Heart right ventricle (tissue), 16 donors: ENCODE results near the gene ZNF227. TPM values are rescaled to one million over a fixed set of nuclear protein-coding genes. Genes with fewer than 3 reads are reported as not detected.
"Not testable (repeated sequence)": the region's sequence is repeated elsewhere in the genome, so short reads cannot be mapped to it uniquely, and the experiment has no call there.

ENCODE experiments used
- ATAC-seq, 8 donors: fragments of 200-7000 bp; cut with Tn5 transposase; one replicate each; pipeline ENCODE4 v1.9.1; 2020; ENCODE audit warnings: mild to moderate bottlenecking in 8 of 8, moderate library complexity in 8 of 8, moderate number of reproducible peaks in 1 of 8
- DNase-seq, 2 donors: peaks; one replicate each; pipeline ENCODE4 v3.0.0-alpha.2; 2020
- H3K27ac ChIP-seq, 10 donors: fragments of 200-600 bp; sonication (generic) in 2 of 10; one replicate each; pipeline versions ENCODE4 v1.5.0 to v1.8.0; 2020 to 2022; ENCODE audit warnings: mild to moderate bottlenecking in 3 of 10
- H3K27me3 ChIP-seq, 7 donors: fragments of 200-600 bp; one replicate each; pipeline ENCODE4 v1.8.0; 2021 to 2022; ENCODE audit warnings: mild to moderate bottlenecking in 2 of 7
- H3K36me3 ChIP-seq, 9 donors: fragments of 200-600 bp; sonication (generic) in 1 of 9; one replicate each; pipeline versions ENCODE4 v1.5.0 to v1.8.0; 2020 to 2022; ENCODE audit warnings: mild to moderate bottlenecking in 2 of 9
- H3K4me1 ChIP-seq, 9 donors: fragments of 200-600 bp; sonication (generic) in 1 of 9; one replicate each; pipeline versions ENCODE4 v1.5.0 to v1.8.0; 2020 to 2022; ENCODE audit warnings: mild to moderate bottlenecking in 4 of 9
- H3K4me3 ChIP-seq, 10 donors: fragments of 200-600 bp; sonication (generic) in 2 of 10; one replicate each; pipeline versions ENCODE4 v1.5.0 to v1.8.0; 2020 to 2022; ENCODE audit warnings: mild to moderate bottlenecking in 7 of 10, moderate library complexity in 2 of 10
- H3K9me3 ChIP-seq, 11 donors: fragments of 200-600 bp in 10 of 11; sonication (generic) in 2 of 11; one replicate each; pipeline versions ENCODE4 v1.5.0 to v1.8.0; 2013 to 2022; ENCODE audit warnings: mild to moderate bottlenecking in 2 of 11, control low read depth in 1 of 11, moderate library complexity in 1 of 11
- WGBS, 2 donors: extraction: QIAGEN DNeasy Blood & Tissue Kit; methylation state at CpG; one replicate each; pipeline ENCODE4 v1.1.7; 2013; ENCODE audit warnings: inconsistent platforms in 1 of 2; 5-methylcytosine and 5-hydroxymethylcytosine counted together
- intact Hi-C, 10 donors: fragments of 100-400 bp; cut with DNase I; formaldehyde crosslinking; loops; one replicate each; pipeline versions ENCODE4 v1.11.1 to v1.14.2; 2022
- polyA plus RNA-seq, 2 donors: library from polyadenylated mRNA; stranded (reverse); fragments of 200-250 nt; gene quantifications; one replicate each; pipeline ENCODE4 v1.2.3, GENCODE V29; 2013
- total RNA-seq, 10 donors: library from RNA; stranded (reverse); fragmentation: NEBNext Ultra II Directional in 3 of 10; extraction: Animal tissue kit (Norgen Biotek cat#: 25700) in 3 of 10; gene quantifications; one replicate each; pipeline versions ENCODE4 v1.2.1 to v1.2.4, GENCODE V29; 2021 to 2023
- TF ChIP-seq, protein P1 (sequence below), 9 donors: fragments of 200-600 bp; sonication (generic) in 2 of 9; IDR thresholded peaks; one replicate each; pipeline versions ENCODE4 v1.5.0 to v1.8.0; 2021 to 2022; ENCODE audit warnings: antibody characterized with exemption in 9 of 9, mild to moderate bottlenecking in 5 of 9, moderate library complexity in 1 of 9
- donor health status: Arrhythmogenic right ventricular cardiomyopathy.
- donor health status: ischemic (EF 13 %, LVEDD 7.1; RV severe dilation, severe dysfunction).
- donor health status: healthy with polysubstance abuse.
- donor health status: DM: no; HTN: yes; CAD: no.
- donor health status: DM: no; HTN: no; CAD: no.
- donor health status: ischemic (EF 25% LVEDD 6.9; RV normal size, moderate dysfunction).
- donor health status: ischemic (EF 25% LVEDD 5.7; RV mildly dilated, moderate dysfunction).
- donor health status: healthy.
- donor health status: DM: yes; HTN: yes; CAD: no.
- donor health status: Ischemic cardiomyopathy.
- donor health status: ischemic (EF 35%, LVEDD 5.7; RV mildly dilated, moderate dysfunction).
- donor health status: nonischemic (EF 11% LVEDD 7.7; RV severe dilation, severe dysfunction).
- donor health status: DM: yes; HTN: yes; CAD: no.
- donor health status: PGD.
- donor health status: ischemic (EF 29% LVEDD 5.4; RV normal size, mild dysfunction).
- donor health status: nonischemic (EF 23%, LVEDD 6.1; RV moderate dilation, normal function).

Gene ZNF227
- total and polyA plus RNA-seq, 12 donors: 4.0 to 18.1 (median 12.5) TPM

DNA sequence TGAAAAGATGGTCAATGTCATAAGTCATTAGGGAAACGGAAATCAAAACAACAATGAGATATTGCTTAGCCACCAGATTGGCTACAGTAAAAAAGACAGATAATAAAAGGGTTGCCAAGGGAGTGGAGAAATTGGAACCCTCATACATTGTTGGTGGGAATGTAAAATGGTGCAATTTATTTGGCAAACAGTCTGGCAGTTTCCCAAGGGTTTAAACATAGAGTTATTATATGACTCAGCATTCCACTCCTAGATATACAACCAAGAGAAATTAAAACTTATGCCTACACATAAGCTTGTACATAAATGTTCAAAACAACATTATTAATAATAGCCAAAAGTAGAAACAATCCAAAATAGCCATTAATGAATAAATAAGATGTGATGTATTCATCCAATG, 9.9 kb upstream of the ZNF227 start:
- Histone ChIP-seq H3K4me1 (no peaks in the 10 kb centered on the region), H3K27me3 (peaks cover 0 to 5% (median 0%) of the 10 kb centered on the region in 7 donors), H3K27ac (no peak overlapping the region), H3K36me3 (no peaks in the 10 kb centered on the region), H3K4me3 (no peak overlapping the region), H3K9me3 (peaks cover 0 to 47% (median 0%) of the 10 kb centered on the region in 11 donors)
- no peak for ATAC-seq
- intact Hi-C loops: no loop called here
- 79 to 80% methylated on average over 1 of the region's 1 CpG for WGBS, 2 donors
- TF ChIP-seq, protein P1, sequence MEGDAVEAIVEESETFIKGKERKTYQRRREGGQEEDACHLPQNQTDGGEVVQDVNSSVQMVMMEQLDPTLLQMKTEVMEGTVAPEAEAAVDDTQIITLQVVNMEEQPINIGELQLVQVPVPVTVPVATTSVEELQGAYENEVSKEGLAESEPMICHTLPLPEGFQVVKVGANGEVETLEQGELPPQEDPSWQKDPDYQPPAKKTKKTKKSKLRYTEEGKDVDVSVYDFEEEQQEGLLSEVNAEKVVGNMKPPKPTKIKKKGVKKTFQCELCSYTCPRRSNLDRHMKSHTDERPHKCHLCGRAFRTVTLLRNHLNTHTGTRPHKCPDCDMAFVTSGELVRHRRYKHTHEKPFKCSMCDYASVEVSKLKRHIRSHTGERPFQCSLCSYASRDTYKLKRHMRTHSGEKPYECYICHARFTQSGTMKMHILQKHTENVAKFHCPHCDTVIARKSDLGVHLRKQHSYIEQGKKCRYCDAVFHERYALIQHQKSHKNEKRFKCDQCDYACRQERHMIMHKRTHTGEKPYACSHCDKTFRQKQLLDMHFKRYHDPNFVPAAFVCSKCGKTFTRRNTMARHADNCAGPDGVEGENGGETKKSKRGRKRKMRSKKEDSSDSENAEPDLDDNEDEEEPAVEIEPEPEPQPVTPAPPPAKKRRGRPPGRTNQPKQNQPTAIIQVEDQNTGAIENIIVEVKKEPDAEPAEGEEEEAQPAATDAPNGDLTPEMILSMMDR (IDR thresholded peaks at IDR 0.05): no peak
- DNase-seq: no peak

DNA sequence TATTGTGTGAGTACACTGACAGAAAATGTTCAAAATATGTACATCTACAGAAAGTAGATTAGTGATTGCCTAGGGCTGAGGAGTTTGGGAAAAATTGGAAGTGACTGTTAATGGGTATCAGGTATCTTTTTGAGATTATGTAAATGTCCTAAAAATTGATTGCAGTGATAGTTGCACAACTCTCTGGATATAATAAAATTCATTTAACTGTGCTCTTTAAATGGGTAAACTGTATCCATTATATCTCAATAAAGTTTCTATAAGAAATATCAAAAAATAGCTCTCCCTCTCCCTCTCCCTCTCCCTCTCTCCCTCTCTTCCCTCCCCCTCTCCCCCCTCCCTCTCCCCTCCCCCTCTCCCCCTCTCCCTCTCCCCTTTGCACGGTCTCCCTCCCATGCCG, 9.4 kb upstream of the ZNF227 start:
- Histone ChIP-seq H3K4me1 (peaks cover 0 to 3% (median 2%) of the 10 kb centered on the region in 9 donors), H3K27ac (no peak overlapping the region), H3K4me3 (no peak overlapping the region), H3K27me3 (peaks cover 0 to 5% (median 0%) of the 10 kb centered on the region in 7 donors), H3K36me3 (no peaks in the 10 kb centered on the region), H3K9me3 (peaks cover 0 to 47% (median 0%) of the 10 kb centered on the region in 11 donors)
- 89% methylated on average over 2 of the region's 2 CpGs; no CpG with 5 or more reads in 1 of the 2 donors for WGBS, 2 donors
- intact Hi-C loops: no loop called here
- TF ChIP-seq, protein P1 (IDR thresholded peaks at IDR 0.05): no peak
- ATAC-seq: no peak
- no peak for DNase-seq

DNA sequence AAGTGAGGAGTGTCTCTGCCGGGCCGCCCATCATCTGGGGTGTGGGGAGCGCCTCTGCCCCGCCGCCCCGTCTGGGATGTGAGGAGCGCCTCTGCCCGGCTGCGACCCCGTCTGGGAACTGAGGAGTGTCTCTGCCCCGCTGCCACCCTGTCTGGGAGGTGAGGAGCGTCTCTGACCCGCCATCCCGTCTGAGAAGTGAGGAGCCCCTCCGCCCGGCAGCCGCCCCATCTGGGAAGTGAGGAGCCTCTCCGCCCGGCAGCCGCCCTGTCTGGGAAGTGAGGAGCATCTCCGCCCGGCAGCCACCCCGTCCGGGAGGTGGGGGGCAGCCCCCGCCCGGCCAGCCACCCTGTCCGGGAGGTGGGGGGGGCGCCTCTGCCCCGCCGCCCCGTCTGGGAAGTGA, 8.5 kb upstream of the ZNF227 start:
- H3K36me3 ChIP-seq, intact Hi-C loops: not testable (repeated sequence)

DNA sequence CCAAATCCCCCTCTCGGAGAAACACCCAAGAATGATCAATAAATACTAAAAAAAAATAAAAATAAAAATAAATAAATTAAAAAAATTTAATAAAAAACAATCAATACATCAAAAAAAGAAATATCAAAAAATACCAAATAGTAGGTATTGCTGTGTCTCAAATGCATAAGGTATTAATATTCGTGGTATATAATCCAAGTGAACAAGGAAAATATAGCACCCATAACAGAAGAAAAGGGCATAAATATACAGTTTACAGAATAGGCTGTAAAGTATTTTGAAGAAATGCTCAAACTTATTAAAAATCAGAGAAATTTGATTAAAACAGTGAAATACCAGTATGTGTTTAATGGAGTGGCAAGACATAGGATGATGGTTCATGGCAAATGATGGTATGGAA, 7.6 kb upstream of the ZNF227 start:
- WGBS, 2 donors: 80 to 81% methylated on average over 2 of the region's 2 CpGs

More for the DNA sequence above, 8.5 kb upstream of the ZNF227 start:
- ATAC-seq, H3K27ac ChIP-seq, H3K27me3 ChIP-seq, DNase-seq, H3K4me3 ChIP-seq: not testable (repeated sequence)
- H3K4me1 ChIP-seq: peaks cover 0 to 11% (median 8%) of the 10 kb centered on the region in 9 donors
- H3K9me3 ChIP-seq: peaks cover 0 to 42% (median 0%) of the 10 kb centered on the region in 11 donors
- WGBS, 2 donors: 94% methylated on average over 31 of the region's 31 CpGs

More for the DNA sequence above, 7.6 kb upstream of the ZNF227 start:
- H3K27ac ChIP-seq: no peak overlapping the region
- H3K9me3 ChIP-seq: peaks cover 0 to 40% (median 0%) of the 10 kb centered on the region in 11 donors
- TF ChIP-seq, protein P1 (IDR thresholded peaks at IDR 0.05): no peak
- H3K4me3 ChIP-seq: no peak overlapping the region
- peaks cover 0 to 11% (median 8%) of the 10 kb centered on the region in 9 donors for H3K4me1 ChIP-seq
- ATAC-seq (no peak), DNase-seq (no peak)
- peaks cover 0 to 5% (median 0%) of the 10 kb centered on the region in 7 donors for H3K27me3 ChIP-seq
- intact Hi-C loops: loop anchor here in 2 of 10 donors (5.0 kb wide), 2 partner anchors 37 to 92 kb away; partner anchors contain the start of genes ZNF225 (in 1 of the 2) and ZNF226 (in 1 of the 2)
- no peaks in the 10 kb centered on the region for H3K36me3 ChIP-seq
